SK-N-SH treated with all-trans-retinoic acid at 6 μM for 48 hours (cell line): ENCODE data around the gene LBH.

Experiments
- ATAC-seq: fragments of 200-7000 bp; cut with Tn5 transposase; 3 replicates; pipeline ENCODE4 v1.9.1; 2020; ENCODE audit warnings: mild to moderate bottlenecking, moderate library complexity
- CREB5 ChIP-seq: fragments of 250-450 bp; sonication (Bioruptor Pico); IDR thresholded peaks from 2 replicates; pipeline ENCODE4 v1.5.1; 2020; ENCODE audit warnings: low read depth, mild to moderate bottlenecking, moderate library complexity
- CSDC2 ChIP-seq: fragments of 250-450 bp; sonication (Bioruptor Pico); IDR thresholded peaks from 2 replicates; pipeline ENCODE4 v1.5.0; 2020; ENCODE audit warnings: mild to moderate bottlenecking, moderate library complexity
- GLIS3 ChIP-seq: fragments of 250-450 bp; sonication (Bioruptor Pico); IDR thresholded peaks from 2 replicates; pipeline ENCODE4 v1.5.0; 2020; ENCODE audit warnings: mild to moderate bottlenecking, moderate library complexity
- OSR1 ChIP-seq: fragments of 250-450 bp; sonication (Bioruptor Pico); IDR thresholded peaks from 2 replicates; pipeline ENCODE4 v1.8.0; 2022; ENCODE audit warnings: moderate library complexity, mild to moderate bottlenecking, inconsistent platforms
- PPARA ChIP-seq: fragments of 250-450 bp; sonication (Bioruptor Pico); IDR thresholded peaks from 2 replicates; pipeline ENCODE4 v1.5.0; 2020; ENCODE audit warnings: mild to moderate bottlenecking, borderline replicate concordance
- RARB ChIP-seq: fragments of 250-450 bp; sonication (Bioruptor Pico); IDR thresholded peaks from 2 replicates; pipeline ENCODE4 v1.8.0; 2021; ENCODE audit warnings: mild to moderate bottlenecking, moderate library complexity
- SNAI2 ChIP-seq: fragments of 250-450 bp; sonication (Bioruptor Pico); IDR thresholded peaks from 2 replicates; pipeline ENCODE4 v1.5.0; 2020; ENCODE audit warnings: mild to moderate bottlenecking, moderate library complexity
- TCF4 ChIP-seq: fragments of 250-450 bp; sonication (Bioruptor Pico); IDR thresholded peaks from 2 replicates; pipeline ENCODE4 v1.8.0; 2021; ENCODE audit warnings: mild to moderate bottlenecking, moderate library complexity, borderline replicate concordance
- TOX ChIP-seq: fragments of 250-450 bp; sonication (Bioruptor Pico); IDR thresholded peaks from 2 replicates; pipeline ENCODE4 v1.8.0; 2021; ENCODE audit warnings: mild to moderate bottlenecking, moderate library complexity, borderline replicate concordance
- ZC3H10 ChIP-seq: fragments of 250-450 bp; sonication (Bioruptor Pico); IDR thresholded peaks from 2 replicates; pipeline ENCODE4 v1.5.1; 2021; ENCODE audit warnings: mild to moderate bottlenecking, moderate library complexity
- ZFP3 ChIP-seq: fragments of 250-450 bp; sonication (Bioruptor Pico); IDR thresholded peaks from 2 replicates; pipeline ENCODE4 v1.5.0; 2020; ENCODE audit warnings: mild to moderate bottlenecking, moderate library complexity
- ZFP30 ChIP-seq: fragments of 450-650 bp; formaldehyde crosslinking; IDR thresholded peaks from 2 replicates; pipeline ENCODE4 v1.5.0; 2022; ENCODE audit warnings: mild to moderate bottlenecking, moderate library complexity
- ZNF8 ChIP-seq: fragments of 450-650 bp; formaldehyde crosslinking; IDR thresholded peaks from 2 replicates; pipeline ENCODE4 v1.5.0; 2020; ENCODE audit warnings: mild to moderate bottlenecking, moderate library complexity
- TF ChIP-seq, protein P1 (sequence below): fragments of 250-450 bp; sonication (Bioruptor Pico); IDR thresholded peaks from 2 replicates; pipeline ENCODE4 v1.5.1; 2021; ENCODE audit warnings: mild to moderate bottlenecking, moderate library complexity
- TF ChIP-seq, protein P2 (sequence below): fragments of 250-450 bp; sonication (Bioruptor Pico); IDR thresholded peaks from 2 replicates; pipeline ENCODE4 v1.5.0; 2020; ENCODE audit warnings: mild to moderate bottlenecking, moderate library complexity
- TF ChIP-seq, protein P3 (sequence below): fragments of 250-450 bp; sonication (Bioruptor Pico); IDR thresholded peaks from 2 replicates; pipeline ENCODE4 v1.8.0; 2021; ENCODE audit warnings: low read depth, mild to moderate bottlenecking, moderate library complexity, borderline replicate concordance

Gene LBH

GRCh38 chr2:30237239-30237965 lies 6.1 kb downstream of the LBH start:
- no peak for ATAC-seq
- TF ChIP-seq, protein P1, sequence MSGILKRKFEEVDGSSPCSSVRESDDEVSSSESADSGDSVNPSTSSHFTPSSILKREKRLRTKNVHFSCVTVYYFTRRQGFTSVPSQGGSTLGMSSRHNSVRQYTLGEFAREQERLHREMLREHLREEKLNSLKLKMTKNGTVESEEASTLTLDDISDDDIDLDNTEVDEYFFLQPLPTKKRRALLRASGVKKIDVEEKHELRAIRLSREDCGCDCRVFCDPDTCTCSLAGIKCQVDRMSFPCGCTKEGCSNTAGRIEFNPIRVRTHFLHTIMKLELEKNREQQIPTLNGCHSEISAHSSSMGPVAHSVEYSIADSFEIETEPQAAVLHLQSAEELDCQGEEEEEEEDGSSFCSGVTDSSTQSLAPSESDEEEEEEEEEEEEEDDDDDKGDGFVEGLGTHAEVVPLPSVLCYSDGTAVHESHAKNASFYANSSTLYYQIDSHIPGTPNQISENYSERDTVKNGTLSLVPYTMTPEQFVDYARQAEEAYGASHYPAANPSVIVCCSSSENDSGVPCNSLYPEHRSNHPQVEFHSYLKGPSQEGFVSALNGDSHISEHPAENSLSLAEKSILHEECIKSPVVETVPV (CRISPR knock-in tag), result no peak
- TF ChIP-seq ZNF8 (CRISPR knock-in tag), result no peak
- TF ChIP-seq CSDC2 (CRISPR knock-in tag), result no peak
- no peak for TF ChIP-seq OSR1
- no peak for TF ChIP-seq RARB
- no peak for TF ChIP-seq CREB5 (CRISPR knock-in tag)

DNA sequence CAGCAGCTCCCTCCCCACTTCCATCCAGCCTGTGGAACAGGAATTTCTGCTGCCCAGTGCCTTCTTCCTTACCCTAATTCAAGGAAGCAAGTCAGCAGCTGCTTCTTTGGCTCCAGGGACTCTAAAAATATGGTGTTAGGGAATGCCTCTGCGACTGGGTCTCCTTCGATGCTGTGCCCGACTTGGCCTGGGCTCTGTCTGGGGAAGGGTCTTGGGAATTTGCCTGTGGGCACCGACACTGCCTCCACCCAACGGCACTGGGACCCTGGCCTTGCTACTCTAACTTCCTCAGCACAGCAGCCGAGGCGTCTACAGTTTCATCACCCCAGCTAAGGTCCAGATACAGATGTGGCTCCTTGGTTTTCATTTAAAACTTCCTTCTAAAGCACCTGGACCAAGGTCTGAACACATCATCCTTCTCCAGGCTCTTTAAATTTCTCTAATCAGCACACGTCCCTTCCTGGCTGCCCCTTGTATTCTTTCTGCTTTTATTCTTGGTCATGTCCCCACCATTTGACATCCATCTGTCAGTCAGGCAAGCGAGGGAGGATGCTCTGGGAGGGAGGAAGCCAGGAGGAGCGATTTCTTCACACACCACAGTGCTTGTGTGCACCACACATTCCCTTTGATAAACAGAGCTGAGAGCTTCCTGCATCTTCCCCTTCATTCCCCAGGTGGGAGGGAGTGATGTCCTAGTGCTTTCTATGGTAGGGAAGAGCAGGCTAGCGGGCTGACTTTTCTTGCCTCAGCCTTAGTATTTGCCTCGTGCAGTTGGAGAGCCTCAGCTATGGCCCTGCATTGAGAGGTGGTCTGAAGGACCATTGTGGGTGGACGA lies 6.8 kb downstream of the LBH start:
- TF ChIP-seq GLIS3, result no peak
- no peak for TF ChIP-seq CREB5 (CRISPR knock-in tag)
- TF ChIP-seq ZC3H10 (CRISPR knock-in tag), result no peak
- no peak for TF ChIP-seq SNAI2
- no peak for TF ChIP-seq OSR1
- TF ChIP-seq, all 23 proteins: peak for 0
- no peak for ATAC-seq

DNA sequence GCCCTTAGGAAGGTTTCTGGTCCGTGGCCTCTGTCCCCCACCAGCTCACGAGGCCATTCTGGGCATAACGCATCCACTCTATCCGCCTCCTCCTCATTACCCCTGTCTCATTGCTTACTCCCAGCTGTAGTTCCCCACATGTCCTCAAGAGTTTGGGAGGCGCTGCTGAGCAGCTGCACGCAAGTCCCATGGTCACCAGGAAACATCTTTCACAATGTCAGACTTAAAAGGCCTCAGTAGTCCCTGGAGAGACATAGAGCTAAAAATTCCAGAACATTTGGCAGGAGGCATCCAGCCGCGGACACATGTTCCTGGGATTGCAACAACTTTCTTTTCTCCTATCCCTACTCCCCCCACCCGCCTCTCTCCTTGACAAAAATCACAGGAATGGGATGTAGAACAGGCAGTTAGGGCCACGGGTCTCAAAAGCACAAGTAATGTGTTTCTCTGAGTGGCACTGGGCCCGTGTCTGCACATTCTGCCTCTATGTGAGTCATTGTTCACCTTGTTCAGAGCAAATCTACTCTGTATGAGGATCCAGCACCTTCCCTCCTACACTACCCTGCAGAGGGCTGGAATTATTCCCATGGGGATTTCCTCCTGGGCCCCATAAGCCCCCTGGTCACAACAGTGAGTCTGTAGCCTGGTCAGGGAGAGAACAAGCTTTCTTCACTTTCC lies 8.1 kb downstream of the LBH start:
- ATAC-seq, result peak; percentile 89
- TF ChIP-seq PPARA (CRISPR knock-in tag), result no peak
- no peak for TF ChIP-seq TCF4 (CRISPR knock-in tag)
- TF ChIP-seq ZFP30, result no peak
- TF ChIP-seq, protein P2, sequence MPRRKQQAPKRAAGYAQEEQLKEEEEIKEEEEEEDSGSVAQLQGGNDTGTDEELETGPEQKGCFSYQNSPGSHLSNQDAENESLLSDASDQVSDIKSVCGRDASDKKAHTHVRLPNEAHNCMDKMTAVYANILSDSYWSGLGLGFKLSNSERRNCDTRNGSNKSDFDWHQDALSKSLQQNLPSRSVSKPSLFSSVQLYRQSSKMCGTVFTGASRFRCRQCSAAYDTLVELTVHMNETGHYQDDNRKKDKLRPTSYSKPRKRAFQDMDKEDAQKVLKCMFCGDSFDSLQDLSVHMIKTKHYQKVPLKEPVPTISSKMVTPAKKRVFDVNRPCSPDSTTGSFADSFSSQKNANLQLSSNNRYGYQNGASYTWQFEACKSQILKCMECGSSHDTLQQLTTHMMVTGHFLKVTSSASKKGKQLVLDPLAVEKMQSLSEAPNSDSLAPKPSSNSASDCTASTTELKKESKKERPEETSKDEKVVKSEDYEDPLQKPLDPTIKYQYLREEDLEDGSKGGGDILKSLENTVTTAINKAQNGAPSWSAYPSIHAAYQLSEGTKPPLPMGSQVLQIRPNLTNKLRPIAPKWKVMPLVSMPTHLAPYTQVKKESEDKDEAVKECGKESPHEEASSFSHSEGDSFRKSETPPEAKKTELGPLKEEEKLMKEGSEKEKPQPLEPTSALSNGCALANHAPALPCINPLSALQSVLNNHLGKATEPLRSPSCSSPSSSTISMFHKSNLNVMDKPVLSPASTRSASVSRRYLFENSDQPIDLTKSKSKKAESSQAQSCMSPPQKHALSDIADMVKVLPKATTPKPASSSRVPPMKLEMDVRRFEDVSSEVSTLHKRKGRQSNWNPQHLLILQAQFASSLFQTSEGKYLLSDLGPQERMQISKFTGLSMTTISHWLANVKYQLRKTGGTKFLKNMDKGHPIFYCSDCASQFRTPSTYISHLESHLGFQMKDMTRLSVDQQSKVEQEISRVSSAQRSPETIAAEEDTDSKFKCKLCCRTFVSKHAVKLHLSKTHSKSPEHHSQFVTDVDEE (CRISPR knock-in tag), result no peak
- no peak for TF ChIP-seq TOX (CRISPR knock-in tag)
- TF ChIP-seq OSR1, result no peak
- no peak for TF ChIP-seq GLIS3
- TF ChIP-seq, protein P3, sequence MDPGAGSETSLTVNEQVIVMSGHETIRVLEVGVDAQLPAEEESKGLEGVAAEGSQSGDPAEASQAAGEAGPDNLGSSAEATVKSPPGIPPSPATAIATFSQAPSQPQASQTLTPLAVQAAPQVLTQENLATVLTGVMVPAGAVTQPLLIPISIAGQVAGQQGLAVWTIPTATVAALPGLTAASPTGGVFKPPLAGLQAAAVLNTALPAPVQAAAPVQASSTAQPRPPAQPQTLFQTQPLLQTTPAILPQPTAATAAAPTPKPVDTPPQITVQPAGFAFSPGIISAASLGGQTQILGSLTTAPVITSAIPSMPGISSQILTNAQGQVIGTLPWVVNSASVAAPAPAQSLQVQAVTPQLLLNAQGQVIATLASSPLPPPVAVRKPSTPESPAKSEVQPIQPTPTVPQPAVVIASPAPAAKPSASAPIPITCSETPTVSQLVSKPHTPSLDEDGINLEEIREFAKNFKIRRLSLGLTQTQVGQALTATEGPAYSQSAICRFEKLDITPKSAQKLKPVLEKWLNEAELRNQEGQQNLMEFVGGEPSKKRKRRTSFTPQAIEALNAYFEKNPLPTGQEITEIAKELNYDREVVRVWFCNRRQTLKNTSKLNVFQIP (CRISPR knock-in tag), result no peak
- TF ChIP-seq RARB, result no peak
- no peak for TF ChIP-seq SNAI2
- no peak for TF ChIP-seq ZNF8 (CRISPR knock-in tag)
- no peak for TF ChIP-seq ZC3H10 (CRISPR knock-in tag)
- TF ChIP-seq ZFP3 (CRISPR knock-in tag), result no peak
- TF ChIP-seq, all 23 proteins: peak for 0
